ENCODE results near the gene ZNF208.

ZNF208 gene

GRCh38 chr19:21921691-21922180, 89.0 kb downstream of the ZNF208 start (continued):
- no peak for TF ChIP-seq REST (tag by site-specific recombination; IDR thresholded peaks at IDR 0.05)
- TF ChIP-seq ZNF629 (tag by site-specific recombination; IDR thresholded peaks at IDR 0.05) = no peak
- TF ChIP-seq ZSCAN30 (tag by site-specific recombination; IDR thresholded peaks at IDR 0.05) = no peak
- no peak for TF ChIP-seq HOXC10 (CRISPR knock-in tag; IDR thresholded peaks at IDR 0.05)
- TF ChIP-seq ATF2 (tag by site-specific recombination; IDR thresholded peaks at IDR 0.05; ENCODE audit: low read depth) = no peak
- TF ChIP-seq ZNF426 (tag by site-specific recombination; IDR thresholded peaks at IDR 0.05) = no peak
- TF ChIP-seq ZNF311 (tag by site-specific recombination; IDR thresholded peaks at IDR 0.05; ENCODE audit: borderline replicate concordance) = no peak

- TF ChIP-seq ZNF335 (tag by site-specific recombination; conservative IDR thresholded peaks at IDR 0.05) = no peak
- TF ChIP-seq ZNF184 (tag by site-specific recombination; IDR thresholded peaks at IDR 0.05) = no peak
- TF ChIP-seq PRDM4 (tag by site-specific recombination; IDR thresholded peaks at IDR 0.05) = no peak
- TF ChIP-seq ZNF530 (tag by site-specific recombination; IDR thresholded peaks at IDR 0.05; ENCODE audit: low read depth) = no peak
- TF ChIP-seq PBX3 (CRISPR knock-in tag; IDR thresholded peaks at IDR 0.05) = no peak
- TF ChIP-seq ZFP37 (tag by site-specific recombination; IDR thresholded peaks at IDR 0.05) = no peak
- TF ChIP-seq ZNF404 (tag by site-specific recombination; IDR thresholded peaks at IDR 0.05) = no peak
- TF ChIP-seq ZNF596 (tag by site-specific recombination; IDR thresholded peaks at IDR 0.05) = no peak
- TF ChIP-seq HOXC10 (CRISPR knock-in tag; IDR thresholded peaks at IDR 0.05) = no peak
- Histone ChIP-seq H3K4me3 (ENCODE audit: low read depth, low read length) (no peak overlapping the region), H3K4me1 (ENCODE audit: control insufficient read depth, insufficient read depth, low read length) (no peaks in the 10 kb centered on the region), H3K36me3 (ENCODE audit: control insufficient read depth in 2 of 2, insufficient read depth in 1 of 2, low read length in 2 of 2) (no peaks in the 10 kb centered on the region), H3K9me3 (ENCODE audit: control insufficient read depth, insufficient read depth, low read depth, low read length) (no peaks in the 10 kb centered on the region), H3K27ac (ENCODE audit: extremely low read depth, low read depth, low read length) (no peak overlapping the region)
- ChIA-PET POLR2A (no interaction called here), CTCF (no interaction called here)
Observed at GRCh38 chr19:21915411-21915810, 95.3 kb downstream of the ZNF208 start.

- ChIA-PET CTCF (no interaction called here), POLR2A (no interaction called here)
- Histone ChIP-seq H3K4me3 (ENCODE audit: low read depth, low read length) (no peak overlapping the region), H3K36me3 (ENCODE audit: control insufficient read depth in 2 of 2, insufficient read depth in 1 of 2, low read length in 2 of 2) (no peaks in the 10 kb centered on the region), H3K9me3 (ENCODE audit: control insufficient read depth, insufficient read depth, low read depth, low read length) (no peaks in the 10 kb centered on the region), H3K4me1 (ENCODE audit: control insufficient read depth, insufficient read depth, low read length) (no peaks in the 10 kb centered on the region), H3K27ac (ENCODE audit: extremely low read depth, low read depth, low read length) (no peak overlapping the region)
- TF ChIP-seq ZBTB6 (tag by site-specific recombination; IDR thresholded peaks at IDR 0.05) = no peak
- no peak for TF ChIP-seq ZNF449 (tag by site-specific recombination; IDR thresholded peaks at IDR 0.05)
- TF ChIP-seq ZNF169 (tag by site-specific recombination; IDR thresholded peaks at IDR 0.05) = no peak
- TF ChIP-seq ZNF645 (tag by site-specific recombination; IDR thresholded peaks at IDR 0.05) = no peak
- no peak for TF ChIP-seq YY1 (tag by site-specific recombination; IDR thresholded peaks at IDR 0.05)
- no peak for TF ChIP-seq SP7 (tag by site-specific recombination; IDR thresholded peaks at IDR 0.05)
- TF ChIP-seq ZNF248 (tag by site-specific recombination; IDR thresholded peaks at IDR 0.05) = no peak
Observed at GRCh38 chr19:21912654-21913053, 98.1 kb downstream of the ZNF208 start.
